RWPE1 (cell line): Measurements from ENCODE around the gene RALGPS1.

ENCODE experiments used
- CTCF ChIA-PET: fragments of 350-600 bp; sonication (Branson Sonifier 250); formaldehyde crosslinking; extraction: SDS; loops from one replicate; lab custom pipeline; 2021; lab: Yijun Ruan, JAX
- POLR2A ChIA-PET: fragments of 400-600 bp; formaldehyde crosslinking; extraction: SDS; loops from one replicate; lab custom pipeline; 2020; ENCODE audit warnings: antibody characterized with exemption; ENCODE audit not compliant: low non-redundant PET; lab: Yijun Ruan, JAX
- DNase-seq: peaks from one replicate; pipeline ENCODE4 v3.0.0; 2012; ENCODE audit warnings: low spot score
- H3K27ac ChIP-seq: fragments of 450-650 bp; 2 replicates; pipeline ENCODE4 v1.5.1; 2017
- CTCF ChIP-seq: fragments of 450-650 bp; conservative IDR thresholded peaks from 2 replicates; pipeline ENCODE4 v1.5.1; 2017; ENCODE audit warnings: low read depth, mild to moderate bottlenecking

The RALGPS1 gene

GRCh38 chr9:127136880-127137639 is 222.5 kb downstream of the RALGPS1 start:
- no peak for DNase-seq
- POLR2A ChIA-PET, result no interaction called here
- no peak overlapping the region for H3K27ac ChIP-seq
- CTCF ChIA-PET, result interaction anchor here (0.6 kb wide), 1 partner anchor 17 kb away, joined by 3 read pairs; no protein-coding TSS in a partner anchor
- no peak for TF ChIP-seq CTCF

GRCh38 chr9:127137640-127138360 is 223.2 kb downstream of the RALGPS1 start:
- POLR2A ChIA-PET, result no interaction called here
- no peak for TF ChIP-seq CTCF

GRCh38 chr9:127138444-127138843 is 223.9 kb downstream of the RALGPS1 start:
- TF ChIP-seq CTCF, result no peak
- DNase-seq, result no peak
- CTCF ChIA-PET, result interaction anchor here (1.2 kb wide), 1 partner anchor 8 kb away, joined by 3 read pairs; no protein-coding TSS in a partner anchor
- POLR2A ChIA-PET, result no interaction called here
- no peak overlapping the region for H3K27ac ChIP-seq

More at GRCh38 chr9:127137640-127138360, 223.2 kb downstream of the RALGPS1 start:
- H3K27ac ChIP-seq, result no peak overlapping the region
- CTCF ChIA-PET, result interaction anchor here (0.6 to 1.2 kb wide), 2 partner anchors 9 to 16 kb away, joined by 3 read pairs; no protein-coding TSS in a partner anchor
- no peak for DNase-seq

- no peak for TF ChIP-seq CTCF
- ChIA-PET CTCF (interaction anchor here (0.6 to 0.7 kb wide), 2 partner anchors 50 to 59 kb away, joined by 3 read pairs; no protein-coding TSS in a partner anchor), POLR2A (no interaction called here)
- no peak for DNase-seq
- H3K27ac ChIP-seq, result no peak overlapping the region
These were observed 224.6 kb downstream of the RALGPS1 start for GRCh38 chr9:127139071-127139731.

GRCh38 chr9:127139775-127140174 is 225.2 kb downstream of the RALGPS1 start:
- no peak for TF ChIP-seq CTCF
- DNase-seq, result no peak
- POLR2A ChIA-PET, result no interaction called here
- CTCF ChIA-PET, result interaction anchor here (0.6 to 0.7 kb wide), 2 partner anchors 51 to 59 kb away, joined by 3 read pairs; no protein-coding TSS in a partner anchor
- H3K27ac ChIP-seq, result no peak overlapping the region

- DNase-seq, result no peak
- H3K27ac ChIP-seq, result no peak overlapping the region
- POLR2A ChIA-PET, result no interaction called here
- TF ChIP-seq CTCF, result no peak
- CTCF ChIA-PET, result no interaction called here
These were observed 225.6 kb downstream of the RALGPS1 start for GRCh38 chr9:127140181-127140580.
